ENCODE results near the gene ZNF860. TPM values are rescaled to one million over a fixed set of nuclear protein-coding genes. Genes with fewer than 3 reads are reported as not detected.

ZNF860 gene
- total RNA-seq, 1 experiment from 2014 or later = 5.9 TPM

GRCh38 chr3:31960793-31961431, 20.6 kb upstream of the ZNF860 start:
- Mint-ChIP-seq H3K36me3 (ENCODE audit: insufficient read depth, unreplicated experiment) (peaks cover 15% of the 10 kb centered on the region), H3K27ac (ENCODE audit: unreplicated experiment) (peak overlapping the region; percentile 59), H3K27me3 (ENCODE audit: insufficient read depth, unreplicated experiment) (no peaks in the 10 kb centered on the region), H3K4me3 (ENCODE audit: unreplicated experiment) (peak overlapping the region; percentile 65), H3K9me3 (ENCODE audit: unreplicated experiment) (peaks cover under 1% of the 10 kb centered on the region), H3K4me1 (ENCODE audit: low read depth, unreplicated experiment) (peaks cover 22% of the 10 kb centered on the region)
- ChIA-PET CTCF (interaction anchor here (0.7 to 0.9 kb wide), 2 partner anchors 14 to 185 kb away, joined by 3 to 4 read pairs; no protein-coding TSS in a partner anchor), POLR2A (interaction anchor here (0.5 to 0.6 kb wide), 3 partner anchors 64 to 212 kb away, joined by 6 read pairs; no protein-coding TSS in a partner anchor)
- no peaks in the 10 kb centered on the region for H3K36me3 ChIP-seq (ENCODE audit: control insufficient read depth, insufficient read depth, low read length)
- H3K4me3 ChIP-seq (ENCODE audit: low read depth, low read length) = no peak overlapping the region
- DNase-seq = peak in 1 of 2 experiments; percentile 50
- H3K4me1 ChIP-seq = peaks cover 36% of the 10 kb centered on the region
- TF ChIP-seq CTCF (IDR thresholded peaks at IDR 0.05; ENCODE audit: insufficient read depth in 1 of 2, low read depth in 1 of 2, low read length in 1 of 2, severe bottlenecking in 1 of 2, unreplicated experiment in 1 of 2) = no peak
- no peaks in the 10 kb centered on the region for H3K27me3 ChIP-seq (replicated peaks; ENCODE audit: control insufficient read depth, insufficient read depth, low read length)
- intact Hi-C loops (cut with micrococcal nuclease; ENCODE audit: unreplicated experiment) = no loop called here
- peaks cover 7% of the 10 kb centered on the region for H3K9me3 ChIP-seq
- no TSS peak for BruUV-seq (replicated peaks)

GRCh38 chr3:31962801-31963205, 18.7 kb upstream of the ZNF860 start:
- H3K36me3 ChIP-seq (ENCODE audit: control insufficient read depth, insufficient read depth, low read length) = no peaks in the 10 kb centered on the region
- peaks cover 15% of the 10 kb centered on the region for H3K36me3 Mint-ChIP-seq (ENCODE audit: insufficient read depth, unreplicated experiment)
- H3K4me3 ChIP-seq (ENCODE audit: low read depth, low read length) = no peak overlapping the region
- intact Hi-C loops (cut with micrococcal nuclease; ENCODE audit: unreplicated experiment) = no loop called here
- H3K4me1 ChIP-seq = peaks cover 51% of the 10 kb centered on the region
- H3K27ac Mint-ChIP-seq (ENCODE audit: unreplicated experiment) = peak overlapping the region; percentile 57
- POLR2A ChIA-PET = no interaction called here
- no peak overlapping the region for H3K4me3 Mint-ChIP-seq (ENCODE audit: unreplicated experiment)
- CTCF ChIA-PET = no interaction called here
- no peaks in the 10 kb centered on the region for H3K27me3 Mint-ChIP-seq (ENCODE audit: insufficient read depth, unreplicated experiment)
- H3K27me3 ChIP-seq (replicated peaks; ENCODE audit: control insufficient read depth, insufficient read depth, low read length) = no peaks in the 10 kb centered on the region
- H3K9me3 ChIP-seq = no peaks in the 10 kb centered on the region
- DNase-seq = no peak
- no peaks in the 10 kb centered on the region for H3K9me3 Mint-ChIP-seq (ENCODE audit: unreplicated experiment)
- no peak for TF ChIP-seq CTCF (IDR thresholded peaks at IDR 0.05; ENCODE audit: insufficient read depth in 1 of 2, low read depth in 1 of 2, low read length in 1 of 2, severe bottlenecking in 1 of 2, unreplicated experiment in 1 of 2)
- H3K4me1 Mint-ChIP-seq (ENCODE audit: low read depth, unreplicated experiment) = peaks cover 27% of the 10 kb centered on the region
- BruUV-seq (replicated peaks) = no TSS peak

- Mint-ChIP-seq H3K27ac (ENCODE audit: unreplicated experiment) (peak overlapping the region; percentile 97), H3K36me3 (ENCODE audit: insufficient read depth, unreplicated experiment) (peaks cover 8% of the 10 kb centered on the region), H3K9me3 (ENCODE audit: unreplicated experiment) (no peaks in the 10 kb centered on the region), H3K4me3 (ENCODE audit: unreplicated experiment) (no peak overlapping the region), H3K27me3 (ENCODE audit: insufficient read depth, unreplicated experiment) (no peaks in the 10 kb centered on the region), H3K4me1 (ENCODE audit: low read depth, unreplicated experiment) (peaks cover 23% of the 10 kb centered on the region)
- Histone ChIP-seq H3K4me1 (peaks cover 46% of the 10 kb centered on the region), H3K27me3 (replicated peaks; ENCODE audit: control insufficient read depth, insufficient read depth, low read length) (no peaks in the 10 kb centered on the region), H3K36me3 (ENCODE audit: control insufficient read depth, insufficient read depth, low read length) (no peaks in the 10 kb centered on the region), H3K4me3 (ENCODE audit: low read depth, low read length) (no peak overlapping the region), H3K9me3 (no peaks in the 10 kb centered on the region)
- DNase-seq = no peak
- ChIA-PET CTCF (interaction anchor here (0.6 to 1.1 kb wide), 2 partner anchors 26 to 136 kb away, joined by 3 read pairs; no protein-coding TSS in a partner anchor), POLR2A (no interaction called here)
- BruUV-seq (replicated peaks) = no TSS peak
- TF ChIP-seq CTCF (IDR thresholded peaks at IDR 0.05; ENCODE audit: insufficient read depth in 1 of 2, low read depth in 1 of 2, low read length in 1 of 2, severe bottlenecking in 1 of 2, unreplicated experiment in 1 of 2) = no peak
- intact Hi-C loops (cut with micrococcal nuclease; ENCODE audit: unreplicated experiment) = no loop called here
Observed at GRCh38 chr3:31966978-31967591, 14.5 kb upstream of the ZNF860 start.
